Body of pancreas (tissue), 4 donors: ENCODE measurements around the gene WSB1. TPM values are rescaled to one million over a fixed set of nuclear protein-coding genes. Genes with fewer than 3 reads are reported as not detected.

Experiments
- ATAC-seq: fragments of 150-250 bp; one replicate; pipeline ENCODE4 v1.9.1; 2016
- DNase-seq, 4 donors: peaks; one replicate each; pipeline ENCODE4 v3.0.0-alpha.2; 2019
- H3K27ac ChIP-seq, 4 donors: fragments of 200-600 bp; sonication (generic); 1 replicate in 3 of 4; 2 replicates in 1 of 4; pipeline versions ENCODE4 v1.5.1 to v1.6.1; 2016 to 2019; ENCODE audit warnings: mild to moderate bottlenecking in 1 of 4, mixed read lengths in 1 of 4, moderate library complexity in 1 of 4
- H3K27me3 ChIP-seq, 2 donors: fragments of 200-600 bp; sonication (generic); one replicate each; pipeline ENCODE4 v1.6.0; 2016; ENCODE audit warnings: mild to moderate bottlenecking in 1 of 2
- H3K36me3 ChIP-seq, 2 donors: fragments of 200-600 bp; sonication (generic); replicated peaks in 1 of 2; 2 replicates each; pipeline ENCODE4 v1.5.1; 2016; ENCODE audit warnings: low read depth in 2 of 2; ENCODE audit not compliant: insufficient read depth in 1 of 2
- H3K4me1 ChIP-seq: fragments of 200-600 bp; sonication (generic); one replicate; pipeline ENCODE4 v1.6.0; 2016
- H3K4me3 ChIP-seq, 2 donors: fragments of 200-600 bp; sonication (generic); 1 replicate in 1 of 2; 2 replicates in 1 of 2; pipeline ENCODE4 v1.5.1; 2016 to 2019
- H3K9me3 ChIP-seq, 3 donors: fragments of 200-600 bp; sonication (generic); 1 replicate in 2 of 3; 2 replicates in 1 of 3; pipeline ENCODE4 v1.5.1; 2016
- CTCF ChIP-seq, 7 experiments: fragments of 450-650 bp in 4 of 7; fragments of 200-600 bp in 3 of 7; sonication (generic) in 3 of 7; IDR thresholded peaks; one replicate each; pipeline ENCODE4 v1.5.1; 2016 to 2019; ENCODE audit warnings: antibody characterized with exemption in 7 of 7
- POLR2A ChIP-seq, 3 donors: fragments of 450-650 bp; IDR thresholded peaks; one replicate each; pipeline ENCODE4 v1.6.1; 2016; ENCODE audit warnings: antibody characterized with exemption in 3 of 3, mild to moderate bottlenecking in 2 of 3
- WGBS, 2 donors: methylation state at CpG; one replicate each; pipeline ENCODE4 v1.1.5; 2017; 5-methylcytosine and 5-hydroxymethylcytosine counted together
- intact Hi-C: fragments of 100-400 bp; cut with DNase I; formaldehyde crosslinking; loops from one replicate; pipeline ENCODE4 v1.15.1; 2023
- total RNA-seq, 2 donors: library from RNA; depleted of rRNA; stranded (reverse); fragments of >200 nt; gene quantifications; one replicate each; pipeline ENCODE4 v1.1.0, GENCODE V29; 2016

WSB1 gene
- total RNA-seq, 2 donors from 2014 or later = 106 to 147 TPM

- 57 to 74% methylated on average over 8 of the region's 8 CpGs for WGBS, 2 donors
- Histone ChIP-seq H3K4me1 (no peaks in the 10 kb centered on the region), H3K4me3 (no peak overlapping the region), H3K27ac (no peak overlapping the region), H3K36me3 (no peaks in the 10 kb centered on the region), H3K9me3 (no peaks in the 10 kb centered on the region), H3K27me3 (no peaks in the 10 kb centered on the region)
- intact Hi-C loops = loop anchor here (5.0 kb wide), 1 partner anchor 232 kb away; no protein-coding TSS in a partner anchor
- ATAC-seq (no peak), DNase-seq (no peak)
- TF ChIP-seq CTCF (IDR thresholded peaks at IDR 0.05) (no peak), POLR2A (IDR thresholded peaks at IDR 0.05) (no peak)
Observed at GRCh38 chr17:27360507-27360906, 66.6 kb downstream of the WSB1 start.

GRCh38 chr17:27361695-27362094 lies 67.8 kb downstream of the WSB1 start:
- H3K36me3 ChIP-seq = no peaks in the 10 kb centered on the region
- 69 to 78% methylated on average over 2 of the region's 2 CpGs for WGBS, 2 donors
- H3K27ac ChIP-seq = no peak overlapping the region
- H3K9me3 ChIP-seq = no peaks in the 10 kb centered on the region
- TF ChIP-seq POLR2A (IDR thresholded peaks at IDR 0.05) (no peak), CTCF (IDR thresholded peaks at IDR 0.05) (no peak)
- no peak overlapping the region for H3K4me3 ChIP-seq
- no peaks in the 10 kb centered on the region for H3K4me1 ChIP-seq
- ATAC-seq (no peak), DNase-seq (no peak)
- intact Hi-C loops = loop anchor here (5.0 kb wide), 1 partner anchor 231 kb away; no protein-coding TSS in a partner anchor
- no peaks in the 10 kb centered on the region for H3K27me3 ChIP-seq

GRCh38 chr17:27362503-27362902 lies 68.6 kb downstream of the WSB1 start:
- Histone ChIP-seq H3K4me3 (no peak overlapping the region), H3K27ac (no peak overlapping the region), H3K9me3 (no peaks in the 10 kb centered on the region), H3K36me3 (no peaks in the 10 kb centered on the region), H3K27me3 (no peaks in the 10 kb centered on the region), H3K4me1 (no peaks in the 10 kb centered on the region)
- 59 to 61% methylated on average over 6 of the region's 6 CpGs for WGBS, 2 donors
- ATAC-seq = no peak
- DNase-seq = no peak
- intact Hi-C loops = loop anchor here (5.0 kb wide), 1 partner anchor 230 kb away; no protein-coding TSS in a partner anchor
- TF ChIP-seq CTCF (IDR thresholded peaks at IDR 0.05) (no peak), POLR2A (IDR thresholded peaks at IDR 0.05) (no peak)

GRCh38 chr17:27362909-27363308 lies 69.0 kb downstream of the WSB1 start:
- 80 to 86% methylated on average over 7 of the region's 7 CpGs for WGBS, 2 donors

More at GRCh38 chr17:27362909-27363308, 69.0 kb downstream of the WSB1 start:
- no peak for DNase-seq
- Histone ChIP-seq H3K36me3 (no peaks in the 10 kb centered on the region), H3K4me3 (no peak overlapping the region), H3K27me3 (no peaks in the 10 kb centered on the region), H3K27ac (no peak overlapping the region), H3K4me1 (no peaks in the 10 kb centered on the region), H3K9me3 (no peaks in the 10 kb centered on the region)
- intact Hi-C loops = loop anchor here (5.0 kb wide), 1 partner anchor 229 kb away; no protein-coding TSS in a partner anchor
- ATAC-seq = no peak
- no peak for TF ChIP-seq CTCF (IDR thresholded peaks at IDR 0.05)
- TF ChIP-seq POLR2A (IDR thresholded peaks at IDR 0.05) = no peak
